HG02571 (cell line): ENCODE results near the gene ADAMTSL5.

Experiments used
- ATAC-seq: cut with Tn5 transposase; IDR thresholded peaks from one replicate; pipeline ENCODE4 v1.9.1; 2021; ENCODE audit warnings: mild to moderate bottlenecking, moderate library complexity; ENCODE audit not compliant: unreplicated experiment

ADAMTSL5 gene

DNA sequence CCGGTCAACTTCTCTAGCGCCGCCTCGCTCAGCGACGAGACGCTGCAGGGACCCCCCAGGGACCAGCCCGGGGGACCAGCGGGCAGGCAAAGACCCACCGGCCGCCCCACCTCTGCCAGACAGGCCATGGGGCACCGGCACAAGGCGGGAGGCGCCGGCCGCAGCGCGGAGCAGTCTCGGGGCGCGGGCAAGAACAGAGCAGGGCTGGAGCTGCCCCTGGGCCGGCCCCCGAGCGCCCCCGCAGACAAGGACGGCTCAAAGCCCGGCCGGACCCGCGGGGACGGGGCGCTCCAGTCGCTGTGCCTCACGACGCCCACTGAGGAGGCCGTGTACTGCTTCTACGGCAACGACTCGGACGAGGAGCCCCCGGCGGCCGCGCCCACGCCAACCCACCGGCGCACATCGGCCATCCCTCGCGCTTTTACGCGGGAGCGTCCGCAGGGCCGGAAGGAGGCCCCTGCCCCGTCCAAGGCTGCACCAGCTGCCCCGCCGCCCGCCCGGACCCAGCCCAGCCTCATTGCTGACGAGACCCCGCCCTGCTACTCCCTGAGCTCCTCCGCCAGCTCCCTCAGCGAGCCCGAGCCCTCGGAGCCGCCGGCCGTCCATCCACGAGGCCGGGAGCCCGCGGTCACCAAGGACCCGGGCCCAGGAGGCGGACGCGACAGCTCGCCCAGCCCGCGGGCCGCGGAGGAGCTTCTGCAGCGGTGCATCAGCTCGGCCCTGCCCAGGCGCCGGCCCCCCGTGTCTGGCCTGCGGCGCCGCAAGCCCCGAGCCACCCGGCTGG, 45.1 kb downstream of the ADAMTSL5 start:
- no peak for ATAC-seq

DNA sequence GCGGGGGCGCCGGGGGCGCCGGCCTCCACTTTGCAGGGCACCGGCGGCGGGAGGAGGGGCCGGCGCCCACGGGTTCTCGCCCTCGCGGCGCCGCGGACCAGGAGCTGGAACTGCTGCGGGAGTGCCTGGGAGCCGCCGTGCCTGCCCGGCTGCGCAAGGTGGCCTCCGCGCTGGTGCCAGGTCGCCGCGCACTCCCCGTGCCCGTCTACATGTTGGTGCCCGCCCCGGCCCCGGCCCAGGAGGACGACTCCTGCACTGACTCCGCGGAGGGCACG, 45.7 kb downstream of the ADAMTSL5 start:
- ATAC-seq: no peak

DNA sequence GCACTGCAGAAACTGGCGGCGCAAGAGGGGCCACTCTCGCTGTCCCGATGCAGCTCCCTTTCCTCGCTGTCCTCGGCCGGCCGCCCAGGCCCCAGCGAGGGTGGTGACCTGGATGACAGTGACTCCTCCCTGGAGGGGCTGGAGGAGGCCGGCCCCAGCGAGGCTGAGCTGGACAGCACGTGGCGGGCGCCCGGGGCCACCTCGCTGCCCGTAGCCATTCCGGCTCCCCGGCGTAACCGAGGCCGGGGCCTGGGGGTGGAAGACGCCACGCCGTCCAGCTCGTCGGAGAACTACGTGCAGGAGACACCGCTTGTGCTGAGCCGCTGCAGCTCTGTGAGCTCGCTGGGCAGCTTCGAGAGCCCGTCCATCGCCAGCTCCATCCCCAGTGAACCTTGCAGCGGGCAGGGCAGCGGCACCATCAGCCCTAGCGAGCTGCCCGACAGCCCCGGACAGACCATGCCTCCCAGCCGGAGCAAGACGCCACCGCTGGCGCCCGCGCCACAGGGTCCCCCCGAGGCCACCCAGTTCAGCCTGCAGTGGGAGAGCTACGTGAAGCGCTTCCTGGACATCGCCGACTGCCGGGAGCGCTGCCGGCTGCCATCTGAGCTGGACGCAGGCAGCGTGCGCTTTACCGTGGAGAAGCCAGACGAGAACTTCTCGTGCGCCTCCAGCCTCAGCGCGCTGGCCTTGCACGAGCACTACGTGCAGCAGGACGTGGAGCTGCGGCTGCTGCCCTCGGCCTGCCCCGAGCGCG, 46.2 kb downstream of the ADAMTSL5 start:
- no peak for ATAC-seq

DNA sequence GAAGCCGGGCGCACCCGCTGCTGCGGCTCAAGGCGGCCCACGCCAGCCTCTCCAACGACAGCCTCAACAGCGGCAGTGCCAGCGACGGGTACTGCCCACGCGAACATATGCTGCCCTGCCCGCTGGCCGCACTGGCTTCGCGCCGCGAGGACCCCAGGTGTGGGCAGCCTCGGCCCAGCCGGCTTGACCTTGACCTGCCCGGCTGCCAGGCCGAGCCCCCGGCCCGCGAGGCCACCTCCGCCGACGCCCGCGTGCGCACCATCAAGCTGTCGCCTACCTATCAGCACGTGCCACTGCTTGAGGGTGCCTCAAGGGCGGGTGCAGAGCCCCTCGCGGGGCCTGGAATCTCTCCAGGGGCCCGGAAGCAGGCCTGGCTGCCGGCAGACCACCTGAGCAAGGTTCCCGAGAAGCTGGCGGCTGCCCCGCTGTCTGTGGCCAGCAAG, 46.8 kb downstream of the ADAMTSL5 start:
- no peak for ATAC-seq

DNA sequence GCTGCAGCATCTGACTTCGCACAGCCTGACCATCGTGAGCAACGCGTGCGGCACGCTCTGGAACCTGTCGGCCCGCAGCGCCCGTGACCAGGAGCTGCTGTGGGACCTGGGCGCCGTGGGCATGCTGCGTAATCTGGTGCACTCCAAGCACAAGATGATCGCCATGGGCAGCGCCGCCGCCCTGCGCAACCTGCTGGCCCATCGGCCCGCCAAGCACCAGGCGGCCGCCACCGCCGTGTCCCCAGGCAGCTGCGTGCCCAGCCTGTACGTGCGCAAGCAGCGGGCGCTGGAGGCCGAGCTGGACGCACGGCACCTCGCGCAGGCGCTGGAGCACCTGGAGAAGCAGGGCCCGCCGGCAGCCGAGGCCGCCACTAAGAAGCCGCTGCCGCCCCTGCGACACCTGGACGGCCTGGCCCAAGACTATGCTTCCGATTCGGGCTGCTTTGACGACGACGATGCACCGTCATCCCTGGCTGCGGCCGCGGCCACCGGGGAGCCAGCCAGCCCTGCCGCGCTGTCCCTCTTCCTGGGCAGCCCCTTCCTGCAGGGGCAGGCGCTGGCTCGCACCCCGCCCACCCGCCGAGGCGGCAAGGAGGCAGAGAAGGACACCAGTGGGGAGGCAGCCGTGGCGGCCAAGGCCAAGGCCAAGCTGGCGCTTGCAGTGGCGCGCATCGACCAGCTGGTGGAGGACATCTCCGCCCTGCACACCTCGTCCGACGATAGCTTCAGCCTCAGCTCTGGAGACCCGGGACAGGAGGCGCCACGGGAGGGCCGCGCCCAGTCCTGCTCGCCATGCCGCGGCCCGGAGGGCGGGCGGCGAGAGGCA, 47.4 kb downstream of the ADAMTSL5 start:
- no peak for ATAC-seq

GRCh38 chr19:1461862-1462261, 51.0 kb downstream of the ADAMTSL5 start:
- ATAC-seq: no peak

- no peak for ATAC-seq
These were observed 52.5 kb downstream of the ADAMTSL5 start for GRCh38 chr19:1460033-1460995.

DNA sequence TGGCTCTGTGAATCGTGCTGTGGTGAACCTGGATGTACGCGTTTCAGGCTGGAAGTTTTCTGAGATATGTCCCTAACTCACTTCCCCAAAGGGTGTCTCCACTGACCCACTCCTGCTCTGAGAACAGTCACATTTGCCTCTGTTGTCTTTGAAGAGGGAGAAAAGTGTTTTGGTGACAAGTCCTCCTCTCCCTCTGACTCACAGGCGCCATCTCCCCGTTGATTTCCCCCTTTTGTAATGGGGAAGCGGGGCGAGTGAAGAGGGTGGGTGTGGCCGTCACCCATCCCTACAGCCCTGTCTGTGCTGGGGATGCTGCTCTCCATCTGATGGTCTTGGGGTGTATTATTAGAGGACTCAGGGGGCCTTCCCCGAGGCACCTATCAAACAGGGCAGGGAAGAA, 53.3 kb downstream of the ADAMTSL5 start:
- no peak for ATAC-seq

DNA sequence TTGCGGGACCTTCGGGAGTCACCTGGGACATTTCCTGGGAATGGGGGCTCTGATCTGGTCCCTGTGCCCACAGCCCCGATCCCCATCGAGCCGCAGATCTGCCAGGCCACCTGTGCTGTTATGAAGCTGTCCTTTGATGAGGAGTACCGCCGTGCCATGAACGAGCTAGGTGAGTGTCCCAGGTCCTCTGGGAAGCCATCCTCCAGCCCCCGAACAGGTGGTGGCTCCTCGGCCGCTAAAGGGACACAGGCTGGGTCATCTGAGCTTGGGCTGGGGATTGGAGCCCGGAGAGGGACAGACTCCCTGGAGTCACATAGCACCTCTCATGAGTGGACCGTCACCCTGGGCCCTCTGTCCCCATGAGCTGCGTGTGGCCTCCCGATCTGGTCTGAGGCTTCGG, 54.9 kb downstream of the ADAMTSL5 start:
- ATAC-seq: no peak

GRCh38 chr19:1457031-1457739, 55.6 kb downstream of the ADAMTSL5 start:
- ATAC-seq: no peak

DNA sequence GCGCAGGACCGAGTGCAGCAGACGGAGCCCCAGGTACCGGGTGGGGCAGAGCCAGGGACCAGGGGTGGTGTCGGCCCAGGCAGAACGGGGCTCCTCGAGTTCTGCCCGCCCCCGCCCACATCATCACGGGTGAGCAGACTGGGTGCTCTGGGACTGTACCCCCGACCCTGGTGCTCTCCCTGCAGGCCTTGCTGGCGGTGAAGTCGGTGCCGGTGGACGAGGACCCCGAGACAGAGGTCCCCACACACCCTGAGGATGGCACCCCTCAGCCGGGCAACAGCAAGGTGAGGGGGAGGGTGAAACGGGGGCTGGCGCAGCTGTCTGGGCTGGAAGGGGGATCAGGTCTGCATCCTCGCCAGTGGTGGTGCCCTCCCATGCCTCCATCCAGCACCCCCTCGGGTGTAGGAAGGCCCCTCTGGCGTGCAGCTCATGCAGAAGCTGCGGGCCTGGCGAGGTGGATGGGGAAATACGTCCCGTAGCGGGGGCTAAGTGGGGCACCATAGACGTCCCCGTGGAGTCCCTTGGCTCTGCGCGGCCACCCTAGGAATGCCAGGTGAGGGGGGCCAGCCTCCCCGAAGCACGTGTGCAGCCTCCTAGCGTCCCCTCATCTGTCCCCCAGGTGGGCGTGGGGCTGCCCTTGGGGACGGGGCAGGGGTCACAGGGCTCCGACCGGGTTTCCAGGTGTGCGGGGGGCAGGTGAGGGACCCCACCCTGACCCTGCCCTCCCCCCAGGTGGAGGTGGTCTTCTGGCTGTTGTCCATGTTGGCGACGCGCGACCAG, 56.5 kb downstream of the ADAMTSL5 start:
- ATAC-seq: no peak

DNA sequence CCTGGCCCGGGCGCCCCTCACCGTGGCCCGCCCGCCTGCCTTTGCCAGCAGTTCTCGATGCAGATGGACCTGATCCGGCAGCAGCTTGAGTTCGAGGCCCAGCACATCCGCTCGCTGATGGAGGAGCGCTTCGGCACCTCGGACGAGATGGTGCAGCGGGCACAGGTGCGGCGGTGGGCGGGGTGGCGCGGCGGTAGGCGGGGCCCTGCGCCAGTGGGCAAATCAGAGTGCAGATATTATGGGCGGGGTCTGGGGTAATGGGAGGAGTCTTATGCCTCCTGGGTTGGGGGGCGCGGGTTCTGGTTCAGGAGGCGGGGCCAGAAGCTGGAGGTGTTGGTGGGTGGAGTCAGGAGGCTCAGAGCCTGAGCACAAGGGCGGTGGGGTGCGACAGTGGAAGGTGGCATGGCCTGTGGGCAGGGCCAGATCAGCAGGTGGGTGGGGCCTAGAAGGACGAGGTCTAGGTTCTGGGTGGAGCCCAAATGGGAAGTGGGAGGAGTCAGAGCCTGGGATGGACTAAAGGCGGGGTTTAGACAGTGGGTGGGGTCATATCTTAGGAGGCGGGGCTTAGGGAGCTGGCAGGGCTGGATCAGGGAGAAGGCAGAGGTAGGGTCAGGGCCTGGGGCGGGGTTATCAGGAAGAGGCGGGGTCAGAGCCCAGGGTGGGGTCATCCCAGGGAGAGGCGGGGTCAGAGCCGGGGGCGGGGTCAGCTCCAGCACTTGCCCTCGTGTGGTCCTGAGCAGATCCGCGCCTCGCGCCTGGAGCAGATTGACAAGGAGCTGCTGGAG, 57.3 kb downstream of the ADAMTSL5 start:
- ATAC-seq: no peak
